IMR-90 (cell line): Measurements from ENCODE around the gene CIROP. TPM values are rescaled to one million over a fixed set of nuclear protein-coding genes. Genes with fewer than 3 reads are reported as not detected.

ENCODE experiments used
- ATAC-seq: fragments of 200-7000 bp; cut with Tn5 transposase; 2 replicates; pipeline ENCODE4 v1.9.1; 2020; ENCODE audit warnings: low read depth, mild to moderate bottlenecking, moderate library complexity
- BruUV-seq: library from RNA; stranded (reverse); fragments of 400-500 nt; replicated peaks from 2 replicates; lab custom pipeline; 2021; lab: Mats Ljungman, UMichigan
- CTCF ChIA-PET: fragments of 300-600 bp; formaldehyde crosslinking; extraction: SDS; loops from one replicate; lab custom pipeline; 2021; ENCODE audit warnings: antibody characterized with exemption; lab: Yijun Ruan, JAX
- POLR2A ChIA-PET: fragments of 300-600 bp; sonication (Branson Sonifier 250); formaldehyde crosslinking; loops from one replicate; lab custom pipeline; 2022; ENCODE audit warnings: antibody characterized with exemption; ENCODE audit not compliant: unreplicated experiment; lab: Charles Lee
- DNase-seq: peaks from one replicate; pipeline ENCODE4 v3.0.0; 2013
- H2AFZ ChIP-seq: replicated peaks from 2 replicates; pipeline ENCODE3; 2013; ENCODE audit warnings: low read length, mild to moderate bottlenecking; ENCODE audit not compliant: poor library complexity
- H2AK5ac ChIP-seq: 2 replicates; pipeline ENCODE4 v1.6.1; 2013; ENCODE audit warnings: low read depth, low read length, inconsistent platforms
- H2AK9ac ChIP-seq: replicated peaks from 2 replicates; pipeline ENCODE3; 2013; ENCODE audit warnings: mild to moderate bottlenecking, low read depth, low read length, moderate library complexity; ENCODE audit not compliant: poor library complexity
- H2BK120ac ChIP-seq: 2 replicates; pipeline ENCODE4 v1.6.1; 2013; ENCODE audit warnings: low read depth, low read length, inconsistent platforms
- H2BK15ac ChIP-seq: 3 replicates; pipeline ENCODE4 v1.6.1; 2013; ENCODE audit warnings: low read depth, low read length, inconsistent platforms
- H2BK20ac ChIP-seq: 2 replicates; pipeline ENCODE4 v1.6.1; 2013; ENCODE audit warnings: low read depth, mild to moderate bottlenecking, inconsistent platforms, low read length, moderate library complexity
- H2BK5ac ChIP-seq: 2 replicates; pipeline ENCODE4 v1.6.1; 2013; ENCODE audit warnings: mild to moderate bottlenecking, low read depth, low read length, inconsistent platforms; ENCODE audit not compliant: poor library complexity, severe bottlenecking
- H3K14ac ChIP-seq: replicated peaks from 2 replicates; pipeline ENCODE4 v1.6.1; 2013; ENCODE audit warnings: low read depth, low read length, inconsistent platforms
- H3K18ac ChIP-seq: 2 replicates; pipeline ENCODE4 v1.6.1; 2013; ENCODE audit warnings: low read depth, low read length, control low read depth
- H3K23ac ChIP-seq: 2 replicates; pipeline ENCODE4 v1.6.1; 2013; ENCODE audit warnings: low read depth, low read length, inconsistent platforms
- H3K27ac ChIP-seq: 2 replicates; pipeline ENCODE4 v1.5.1; 2013; ENCODE audit warnings: mild to moderate bottlenecking, control low read depth, low read length; ENCODE audit not compliant: insufficient read depth
- H3K27me3 ChIP-seq: 2 replicates; pipeline ENCODE4 v1.6.1; 2013; ENCODE audit warnings: low read length; ENCODE audit not compliant: control insufficient read depth, insufficient read depth
- H3K36me3 ChIP-seq: 2 replicates; pipeline ENCODE4 v1.6.1; 2013; ENCODE audit warnings: low read length, mixed read lengths; ENCODE audit not compliant: control insufficient read depth, insufficient read depth
- H3K4ac ChIP-seq: 2 replicates; pipeline ENCODE4 v1.6.1; 2013; ENCODE audit warnings: low read depth, low read length, inconsistent platforms
- H3K4me1 ChIP-seq: 2 replicates; pipeline ENCODE4 v1.6.1; 2013; ENCODE audit warnings: low read length, mixed read lengths; ENCODE audit not compliant: control insufficient read depth, insufficient read depth
- H3K4me2 ChIP-seq: 2 replicates; pipeline ENCODE4 v1.6.1; 2013; ENCODE audit warnings: low read depth, mild to moderate bottlenecking, control low read depth, low read length, moderate library complexity
- H3K4me3 ChIP-seq: 2 replicates; pipeline ENCODE4 v1.5.1; 2013; ENCODE audit warnings: low read depth, mild to moderate bottlenecking, control low read depth, low read length, moderate library complexity; ENCODE audit not compliant: insufficient read depth
- H3K56ac ChIP-seq: 2 replicates; pipeline ENCODE4 v1.6.1; 2013; ENCODE audit warnings: low read length, inconsistent platforms; ENCODE audit not compliant: insufficient read depth; ENCODE audit errors: extremely low read depth
- H3K79me1 ChIP-seq, 2 experiments: 2 replicates each; pipeline ENCODE4 v1.6.1; 2013; ENCODE audit warnings: low read length in 2 of 2, inconsistent platforms in 1 of 2, low read depth in 1 of 2
- H3K9ac ChIP-seq: 2 replicates; pipeline ENCODE4 v1.6.1; 2013; ENCODE audit warnings: low read depth, low read length, control low read depth
- H3K9me1 ChIP-seq: 2 replicates; pipeline ENCODE4 v1.6.1; 2013; ENCODE audit warnings: low read length, inconsistent platforms; ENCODE audit not compliant: insufficient read depth
- H3K9me3 ChIP-seq: 2 replicates; pipeline ENCODE4 v1.6.1; 2013; ENCODE audit warnings: low read length; ENCODE audit not compliant: control insufficient read depth, insufficient read depth
- H4K20me1 ChIP-seq: 2 replicates; pipeline ENCODE4 v1.6.1; 2013; ENCODE audit warnings: low read length, inconsistent platforms; ENCODE audit not compliant: insufficient read depth
- H4K5ac ChIP-seq: 2 replicates; pipeline ENCODE4 v1.6.1; 2013; ENCODE audit warnings: mild to moderate bottlenecking, low read depth, low read length, control low read depth
- H4K8ac ChIP-seq, 2 experiments: 2 replicates each; pipeline ENCODE4 v1.6.1; 2013; ENCODE audit warnings: low read depth in 2 of 2, low read length in 2 of 2, control low read depth in 1 of 2, inconsistent platforms in 1 of 2
- H4K91ac ChIP-seq: 2 replicates; pipeline ENCODE4 v1.6.1; 2013; ENCODE audit warnings: low read depth, low read length, inconsistent platforms; ENCODE audit not compliant: insufficient read depth
- BHLHE40 ChIP-seq: fragments of 150-350 bp; IDR thresholded peaks from 2 replicates; pipeline ENCODE4 v1.6.1; 2016; ENCODE audit warnings: mild to moderate bottlenecking, low read depth, low read length
- CEBPB ChIP-seq: IDR thresholded peaks from 2 replicates; pipeline ENCODE4 v1.6.1; 2012; ENCODE audit warnings: low read depth, low read length, improper control_type of control experiment
- CHD1 ChIP-seq: IDR thresholded peaks from 2 replicates; pipeline ENCODE4 v1.6.1; 2012; ENCODE audit warnings: low read depth, low read length, improper control_type of control experiment
- CTCF ChIP-seq: conservative IDR thresholded peaks from 2 replicates; pipeline ENCODE4 v1.5.1; 2012; ENCODE audit warnings: mild to moderate bottlenecking, low read depth, low read length, improper control_type of control experiment
- ELK1 ChIP-seq: fragments of 150-350 bp; IDR thresholded peaks from 2 replicates; pipeline ENCODE4 v1.6.1; 2016; ENCODE audit warnings: low read depth, mild to moderate bottlenecking, low read length, moderate library complexity, borderline replicate concordance
- FOS ChIP-seq: fragments of 150-350 bp; IDR thresholded peaks from 2 replicates; pipeline ENCODE4 v1.6.1; 2016; ENCODE audit warnings: low read depth, low read length
- MAFK ChIP-seq: IDR thresholded peaks from 2 replicates; pipeline ENCODE4 v1.6.1; 2012; ENCODE audit warnings: low read depth, low read length, improper control_type of control experiment
- MAZ ChIP-seq: IDR thresholded peaks from 2 replicates; pipeline ENCODE4 v1.6.1; 2012; ENCODE audit warnings: low read depth, mild to moderate bottlenecking, low read length, improper control_type of control experiment, moderate library complexity, borderline replicate concordance
- MXI1 ChIP-seq: IDR thresholded peaks from 2 replicates; pipeline ENCODE4 v1.6.1; 2012; ENCODE audit warnings: low read depth, mild to moderate bottlenecking, low read length, moderate library complexity, borderline replicate concordance
- NFE2L2 ChIP-seq: fragments of 150-350 bp; IDR thresholded peaks from 2 replicates; pipeline ENCODE4 v1.6.1; 2016; ENCODE audit warnings: low read depth, mild to moderate bottlenecking, low read length
- POLR2A ChIP-seq: IDR thresholded peaks from 2 replicates; pipeline ENCODE4 v1.6.1; 2012; ENCODE audit warnings: mild to moderate bottlenecking, low read depth, low read length
- RAD21 ChIP-seq: IDR thresholded peaks from 2 replicates; pipeline ENCODE4 v1.6.1; 2012; ENCODE audit warnings: low read length, improper control_type of control experiment
- RCOR1 ChIP-seq: IDR thresholded peaks from 2 replicates; pipeline ENCODE4 v1.6.1; 2012; ENCODE audit warnings: mild to moderate bottlenecking, low read length, improper control_type of control experiment; ENCODE audit not compliant: insufficient replicate concordance
- RFX5 ChIP-seq: IDR thresholded peaks from 2 replicates; pipeline ENCODE4 v1.8.0; 2012; ENCODE audit warnings: low read depth, mild to moderate bottlenecking, low read length, moderate library complexity
- SMC3 ChIP-seq: fragments of 150-350 bp; IDR thresholded peaks from 2 replicates; pipeline ENCODE4 v1.6.1; 2016; ENCODE audit warnings: low read depth, mild to moderate bottlenecking, antibody characterized with exemption, low read length, moderate library complexity
- USF2 ChIP-seq: fragments of 150-350 bp; IDR thresholded peaks from 2 replicates; pipeline ENCODE4 v1.6.1; 2017; ENCODE audit warnings: mild to moderate bottlenecking, antibody characterized with exemption, low read length, low read depth
- WGBS, 2 experiments: methylation state at CpG; one replicate each; pipeline versions ENCODE4 v1.1.5 to v1.1.7; 2013; ENCODE audit warnings: missing lambda C conversion rate in 2 of 2; ENCODE audit not compliant: insufficient read length in 1 of 2; ENCODE audit errors: extremely low coverage in 2 of 2; 5-methylcytosine and 5-hydroxymethylcytosine counted together
- dilution Hi-C: fragments of 300-500 bp; cut with HindIII; formaldehyde crosslinking; loops from one replicate; pipeline ENCODE4 v1.14.3; 2018; ENCODE audit warnings: low sequenced_read_pairs; ENCODE audit not compliant: unreplicated experiment
- in situ Hi-C: fragments of 300-500 bp; cut with MboI; formaldehyde crosslinking; loops from 3 replicates; pipeline ENCODE4 v1.14.3; 2019; ENCODE audit warnings: low sequenced_read_pairs, inconsistent platforms, mixed read lengths
- intact Hi-C: fragments of 100-400 bp; cut with micrococcal nuclease; formaldehyde crosslinking; loops from 2 replicates; pipeline ENCODE4 v1.10.0; 2022
- polyA plus RNA-seq, 3 experiments: library from polyadenylated mRNA; depleted of rRNA; stranded (reverse); fragments of >200 nt; gene quantifications; 2 replicates each; pipeline ENCODE4 v1.2.3, GENCODE V29; 2012; ENCODE audit warnings: low replicate concordance in 1 of 3
- total RNA-seq: library from RNA; depleted of rRNA; stranded (reverse); fragments of >200 nt; gene quantifications from 2 replicates; pipeline ENCODE4 v1.2.3, GENCODE V29; 2012

Gene CIROP
- total and polyA plus RNA-seq, 2 of the 4 experiments (the other 2 are of a cell fraction) = 0.31 to 0.36 TPM

- H3K14ac ChIP-seq = no peak overlapping the region
- no peak overlapping the region for H3K23ac ChIP-seq
- no peaks in the 10 kb centered on the region for H4K20me1 ChIP-seq
- H3K36me3 ChIP-seq = no peaks in the 10 kb centered on the region
- CTCF ChIA-PET = interaction anchor here (0.6 to 1.4 kb wide), 3 partner anchors 11 to 164 kb away, joined by 3 read pairs; no protein-coding TSS in a partner anchor
- no peak overlapping the region for H3K9ac ChIP-seq
- no peaks in the 10 kb centered on the region for H3K4me1 ChIP-seq
- no peak overlapping the region for H2AK9ac ChIP-seq
- in situ Hi-C loops = no loop called here
- H3K9me1 ChIP-seq = no peaks in the 10 kb centered on the region
- no peak overlapping the region for H3K4ac ChIP-seq
- H2BK120ac ChIP-seq = no peak overlapping the region
- H3K4me2 ChIP-seq = no peak overlapping the region
- H3K27ac ChIP-seq = no peak overlapping the region
- no peak overlapping the region for H3K56ac ChIP-seq
- H3K4me3 ChIP-seq = no peak overlapping the region
- H2AK5ac ChIP-seq = no peak overlapping the region
- H3K9me3 ChIP-seq = 0 out of 2 replicates have a peak, but pooled peaks cover 2% of the 10 kb centered on the region
- no peak overlapping the region for H4K8ac ChIP-seq
- no peak for ATAC-seq
- peaks cover 21% of the 10 kb centered on the region for H3K27me3 ChIP-seq
- no peak overlapping the region for H3K18ac ChIP-seq
- no peaks in the 10 kb centered on the region for H3K79me1 ChIP-seq
- no peak for DNase-seq
- no TSS peak for BruUV-seq
- dilution Hi-C loops = no loop called here
- no peak overlapping the region for H2BK15ac ChIP-seq
- whole genome bisulfite sequencing, 2 experiments = no CpG with 5 or more reads among the region's 4 CpGs
- no peak overlapping the region for H4K91ac ChIP-seq
- intact Hi-C loops = no loop called here
- H4K5ac ChIP-seq = no peak overlapping the region
- H2BK5ac ChIP-seq = no peak overlapping the region
- no peak overlapping the region for H2BK20ac ChIP-seq
- TF ChIP-seq RAD21 (no peak), FOS (no peak), MAZ (no peak), MXI1 (no peak), MAFK (no peak), CTCF (no peak), BHLHE40 (no peak), CHD1 (no peak), RCOR1 (no peak), RFX5 (no peak), NFE2L2 (no peak), USF2 (no peak), POLR2A (no peak), CEBPB (no peak), SMC3 (no peak), ELK1 (no peak)
- POLR2A ChIA-PET = interaction anchor here (0.6 kb wide), 1 partner anchor 51 kb away, joined by 6 read pairs; no protein-coding TSS in a partner anchor
- no peak overlapping the region for H2AFZ ChIP-seq
Measured at GRCh38 chr14:23146980-23147379, 42.2 kb upstream of the CIROP start.
